ENCODE data around the gene ALDH8A1.

The ALDH8A1 gene

DNA sequence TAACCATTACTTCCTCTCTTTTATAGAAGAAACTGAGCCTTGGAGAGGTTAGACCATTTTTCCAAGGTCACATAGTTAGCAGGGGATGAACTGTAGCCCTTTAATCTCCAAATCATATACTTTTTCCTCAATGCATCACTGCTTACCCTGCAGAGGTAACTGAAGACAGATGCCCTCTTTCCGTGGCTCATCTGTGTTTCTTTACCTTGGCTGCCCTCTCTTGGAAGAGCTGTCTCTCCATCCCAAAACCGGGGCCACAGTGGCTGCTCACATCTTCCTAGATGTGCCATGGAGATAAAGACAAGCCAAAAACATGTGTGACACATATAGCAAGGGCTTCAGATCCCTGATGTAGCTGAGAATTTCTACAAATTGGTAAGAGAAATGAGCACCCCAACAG, 581 bp upstream of the ALDH8A1 start:
- DNase-seq, result no peak

DNA sequence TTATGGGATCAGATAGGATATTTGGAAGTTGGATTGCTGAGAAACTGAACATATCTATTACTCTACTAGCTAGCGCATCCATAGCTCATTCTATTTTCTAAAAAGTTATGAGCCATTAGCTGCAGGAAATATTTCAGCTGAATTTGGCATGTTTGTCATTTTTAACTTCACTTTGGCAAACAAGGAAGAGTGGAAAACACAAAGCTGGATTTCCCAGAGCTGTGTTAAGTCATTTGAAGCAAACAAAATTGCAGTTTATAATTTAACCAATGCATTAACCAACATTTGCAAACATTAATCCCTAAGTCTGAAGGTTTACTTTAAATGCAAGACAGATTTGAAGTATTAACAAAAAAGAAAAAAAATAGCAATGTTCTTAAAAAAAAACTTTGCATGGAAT, 1.2 kb downstream of the ALDH8A1 start:
- no peak for DNase-seq

DNA sequence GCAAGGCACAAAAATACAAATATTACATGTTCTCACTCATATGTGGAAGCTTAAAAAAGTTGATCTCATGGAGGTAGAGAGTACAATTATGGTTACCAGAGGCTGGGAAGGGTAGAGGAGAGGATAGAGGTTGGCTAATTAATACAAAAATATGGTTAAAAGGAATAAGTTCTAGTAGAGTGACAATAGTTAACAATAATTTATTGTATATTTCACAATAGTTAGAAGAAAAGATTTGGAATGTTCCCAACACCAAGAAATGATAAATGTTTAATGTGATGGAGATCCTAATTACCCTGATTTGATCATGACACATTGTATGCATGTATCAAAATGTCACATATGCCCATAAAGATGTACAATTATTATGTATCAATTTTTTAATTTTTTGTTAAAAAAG, 1.8 kb downstream of the ALDH8A1 start:
- no peak for DNase-seq

DNA sequence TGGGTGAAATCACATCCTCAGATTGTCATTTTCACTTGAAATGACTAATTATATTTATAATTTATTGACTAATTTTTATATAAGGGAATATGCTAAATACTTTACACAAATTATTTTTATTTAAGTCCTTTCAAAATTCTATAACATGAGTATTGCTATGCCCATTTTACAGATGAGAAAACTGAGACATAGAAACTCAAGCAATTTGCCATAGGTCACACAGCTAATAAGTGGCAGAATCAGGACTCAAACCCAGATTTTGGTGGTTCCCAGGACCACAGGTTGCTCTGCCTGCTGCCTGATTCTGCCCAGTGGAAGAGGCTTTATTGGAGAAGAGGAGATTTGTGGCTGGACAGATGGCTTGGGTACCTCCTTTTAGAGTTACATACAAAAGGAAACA, 4.9 kb downstream of the ALDH8A1 start:
- DNase-seq, result no peak

DNA sequence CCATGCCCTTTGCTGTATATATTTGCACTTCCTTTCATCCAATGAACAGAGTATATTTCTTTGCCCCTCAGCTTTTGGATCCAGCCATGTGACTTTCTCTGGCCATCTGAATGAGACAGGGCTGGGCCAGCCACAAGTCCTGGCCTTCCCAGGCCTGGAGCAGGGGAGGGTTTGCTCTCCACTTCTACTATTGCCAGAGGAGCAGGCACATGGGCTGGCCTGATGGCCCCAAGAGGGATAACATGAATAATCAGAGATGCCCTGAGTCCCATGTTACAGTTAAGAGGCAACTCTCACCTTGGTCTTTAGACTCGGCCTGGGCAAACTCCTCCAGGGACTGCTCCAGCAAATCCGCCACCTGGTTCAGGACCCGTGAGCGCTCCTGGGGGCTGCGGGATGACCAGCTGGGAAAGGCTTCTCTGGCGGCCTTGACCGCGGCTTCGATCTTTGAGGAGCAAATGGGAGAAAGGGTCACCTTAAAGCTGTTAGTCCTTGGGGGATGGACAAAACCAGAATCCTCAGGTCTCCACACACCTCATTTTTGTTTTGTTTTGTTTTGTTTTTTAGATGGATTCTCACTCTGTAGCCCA, 6.3 kb downstream of the ALDH8A1 start:
- no peak for DNase-seq

DNA sequence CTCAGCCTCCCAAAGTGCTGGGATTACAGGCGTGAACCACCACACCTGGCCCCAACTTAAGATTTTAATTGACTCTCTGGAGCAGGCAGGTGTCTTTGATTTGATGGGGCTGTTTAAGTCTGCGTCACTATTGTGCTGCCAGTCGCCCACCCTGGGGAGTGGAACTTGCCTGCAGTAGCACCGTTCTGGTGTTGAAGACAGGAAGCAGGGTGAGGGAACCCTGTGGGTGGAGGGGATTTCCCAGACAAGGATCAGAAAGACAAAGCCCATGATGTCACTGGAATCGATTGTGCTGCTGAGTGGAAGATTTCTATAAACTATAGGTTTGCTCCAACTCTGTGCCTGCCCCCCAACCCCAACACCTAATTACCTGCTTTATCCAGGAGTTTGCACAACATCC, 11.0 kb downstream of the ALDH8A1 start:
- DNase-seq, result peak; percentile 60

DNA sequence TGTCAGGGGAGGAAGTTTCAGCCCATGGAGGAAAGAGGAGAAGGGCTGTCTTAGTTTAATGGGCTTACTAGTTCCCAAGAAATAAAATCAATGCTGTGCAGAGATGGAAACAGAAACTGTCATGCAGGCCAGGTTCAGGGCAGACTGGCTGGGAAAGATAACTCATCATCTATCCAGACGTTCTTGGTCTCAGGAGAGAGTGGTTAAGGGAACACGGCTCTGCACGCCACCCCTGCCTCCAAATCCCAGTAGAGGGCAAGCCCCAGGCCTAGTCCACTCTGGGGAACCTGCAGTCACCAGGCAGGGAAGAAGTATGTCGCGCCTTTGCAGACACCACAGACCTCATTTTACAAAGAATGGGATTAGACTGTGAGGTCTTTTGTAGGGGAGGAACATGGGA, 12.5 kb downstream of the ALDH8A1 start:
- no peak for DNase-seq

DNA sequence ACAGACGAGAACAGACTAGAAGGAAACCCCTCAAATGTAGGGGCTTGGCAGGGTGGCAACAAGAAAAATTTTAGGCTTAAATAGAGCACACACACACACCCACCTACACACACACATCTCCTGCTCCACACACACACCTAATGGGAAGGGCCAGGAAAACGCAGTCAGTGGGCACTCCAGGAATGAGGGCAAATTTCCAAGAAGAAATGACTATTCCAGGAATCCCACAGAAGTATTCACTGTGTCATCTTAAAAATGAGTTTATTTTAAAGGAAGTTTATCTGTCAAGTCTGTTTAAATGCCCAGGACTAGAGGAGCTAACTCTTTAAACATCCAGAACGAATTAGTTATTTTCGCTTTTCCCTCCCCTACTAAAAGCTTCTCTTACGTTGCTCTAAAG, 13.0 kb downstream of the ALDH8A1 start:
- DNase-seq, result no peak

DNA sequence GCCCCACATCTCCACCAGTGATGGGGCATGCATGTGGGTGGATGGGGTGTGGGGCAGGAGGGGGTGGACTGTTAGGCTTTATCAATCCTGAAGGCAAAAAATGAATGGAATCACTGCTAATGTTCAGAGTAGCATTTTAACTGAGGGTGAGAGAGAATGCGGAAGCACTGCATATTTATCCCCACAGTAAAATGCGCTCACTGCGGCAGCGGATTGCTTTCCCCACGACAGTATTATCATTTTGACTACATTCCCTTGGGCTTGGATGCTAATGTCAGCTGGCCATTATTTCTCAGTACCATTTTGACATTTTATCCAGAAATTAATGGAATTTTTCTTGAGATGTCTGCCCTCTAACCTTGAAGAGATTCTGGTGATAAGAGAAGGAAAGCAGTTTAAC, 13.4 kb downstream of the ALDH8A1 start:
- DNase-seq, result no peak

DNA sequence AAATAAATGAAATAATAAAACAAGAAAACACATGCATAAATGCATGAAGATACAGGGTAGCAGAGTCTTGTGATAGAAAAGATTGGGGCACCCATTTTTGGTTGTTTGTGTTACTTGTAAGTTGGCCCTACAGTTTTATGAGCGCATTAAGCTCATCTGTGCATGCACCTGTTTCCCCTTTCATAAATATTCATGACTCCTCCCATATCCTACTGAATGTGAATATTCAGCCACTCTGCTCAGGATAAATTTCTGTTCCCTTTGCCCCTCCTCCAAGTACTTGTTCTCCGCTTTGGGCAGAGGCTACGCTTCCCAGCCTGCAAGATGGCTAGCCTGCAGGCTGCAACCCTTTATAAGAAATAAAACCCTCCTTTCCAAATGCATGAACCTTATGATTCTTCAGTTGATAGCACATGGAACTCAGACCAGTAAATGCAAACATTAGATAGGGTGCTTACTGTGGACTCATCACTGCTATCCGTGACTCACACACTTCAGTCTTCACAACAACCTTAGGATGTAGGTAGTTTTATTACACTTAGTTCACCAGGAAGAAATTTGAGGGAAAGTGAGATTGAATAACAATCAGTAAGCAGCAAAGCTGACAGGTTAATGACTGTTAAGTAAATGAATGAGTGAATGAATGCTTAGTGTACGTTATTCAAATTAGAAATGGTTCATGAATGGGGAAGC, 15.0 kb downstream of the ALDH8A1 start:
- no peak for DNase-seq

DNA sequence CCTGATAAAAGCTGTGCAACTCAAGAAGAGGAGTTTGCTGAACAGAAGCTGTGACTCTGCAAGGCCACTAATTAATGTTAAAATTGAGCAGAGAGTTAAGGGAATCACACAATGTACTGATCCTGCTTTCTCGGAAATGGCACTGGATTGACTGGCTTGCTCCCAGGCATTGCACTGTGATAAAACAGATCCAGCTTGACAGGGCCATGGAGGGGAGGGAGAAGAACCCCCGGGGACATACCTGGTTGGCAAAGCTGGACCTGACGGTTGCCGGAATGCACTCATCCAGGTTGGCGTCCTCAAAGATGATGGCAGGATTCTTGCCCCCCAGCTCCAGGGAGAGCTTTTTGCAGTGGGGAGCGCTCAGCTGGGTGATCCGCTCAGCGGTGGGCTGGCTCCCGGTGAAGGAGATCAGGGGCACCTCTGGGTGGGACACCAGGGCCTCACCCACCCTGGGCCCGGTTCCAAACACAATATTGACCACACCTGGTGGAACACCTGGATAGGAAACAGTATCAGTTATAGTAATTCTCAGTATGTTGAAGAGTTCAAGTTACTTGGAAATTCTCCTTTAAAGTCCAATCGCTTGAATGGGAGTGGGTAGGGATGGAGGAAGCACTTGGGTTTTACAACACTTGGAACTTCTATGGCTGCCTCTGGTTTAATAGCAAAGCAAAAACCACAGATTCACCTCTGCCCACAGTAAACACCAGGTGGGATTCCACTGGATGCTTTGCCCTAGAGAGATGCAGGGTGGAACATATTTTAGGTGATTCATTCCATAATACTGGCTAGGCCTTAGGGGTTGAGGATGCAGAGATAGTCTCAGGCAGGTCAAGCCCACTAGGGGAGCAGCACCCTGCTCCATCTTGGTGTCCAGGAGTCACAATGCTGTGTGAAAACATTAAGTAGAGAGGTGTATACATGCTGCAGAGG, 17.1 kb downstream of the ALDH8A1 start:
- DNase-seq, result no peak

DNA sequence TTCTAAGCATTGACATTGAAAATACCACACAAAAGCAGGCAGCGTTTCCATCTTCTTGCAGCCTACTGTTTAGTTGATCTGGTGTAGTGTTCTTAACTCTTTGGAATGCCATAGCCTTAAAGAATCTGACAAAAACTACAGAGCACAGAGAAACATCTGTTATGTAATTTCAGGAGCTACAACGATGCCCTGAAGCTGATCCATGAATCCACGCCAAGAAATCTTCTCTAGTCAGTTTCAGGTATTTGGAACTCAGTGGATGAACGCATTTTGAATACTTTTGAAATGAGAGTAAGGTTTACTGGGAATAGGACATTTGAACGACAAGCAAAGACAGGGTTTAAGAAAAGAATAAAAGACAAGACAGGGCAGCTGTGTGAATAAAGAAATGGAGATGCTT, 17.8 kb downstream of the ALDH8A1 start:
- no peak for DNase-seq

DNA sequence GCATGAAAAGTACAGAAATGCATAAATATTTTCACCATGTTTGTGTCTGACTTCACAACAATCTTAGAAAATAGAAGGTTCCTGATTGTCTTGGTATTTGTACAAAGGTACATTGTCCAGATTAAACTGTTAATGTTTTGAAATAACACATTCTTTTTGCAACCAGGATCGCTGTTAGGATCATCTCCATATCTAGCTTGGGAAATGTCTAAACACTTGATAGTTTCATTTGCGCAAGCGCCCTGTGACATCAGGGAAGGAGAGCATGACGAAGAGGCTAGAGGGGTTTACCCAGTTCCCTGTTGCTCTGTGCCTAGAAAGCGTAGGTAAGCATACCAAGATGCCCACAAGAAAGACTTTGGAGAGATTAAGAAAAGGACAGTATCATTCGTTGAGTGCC, 19.4 kb downstream of the ALDH8A1 start:
- no peak for DNase-seq

DNA sequence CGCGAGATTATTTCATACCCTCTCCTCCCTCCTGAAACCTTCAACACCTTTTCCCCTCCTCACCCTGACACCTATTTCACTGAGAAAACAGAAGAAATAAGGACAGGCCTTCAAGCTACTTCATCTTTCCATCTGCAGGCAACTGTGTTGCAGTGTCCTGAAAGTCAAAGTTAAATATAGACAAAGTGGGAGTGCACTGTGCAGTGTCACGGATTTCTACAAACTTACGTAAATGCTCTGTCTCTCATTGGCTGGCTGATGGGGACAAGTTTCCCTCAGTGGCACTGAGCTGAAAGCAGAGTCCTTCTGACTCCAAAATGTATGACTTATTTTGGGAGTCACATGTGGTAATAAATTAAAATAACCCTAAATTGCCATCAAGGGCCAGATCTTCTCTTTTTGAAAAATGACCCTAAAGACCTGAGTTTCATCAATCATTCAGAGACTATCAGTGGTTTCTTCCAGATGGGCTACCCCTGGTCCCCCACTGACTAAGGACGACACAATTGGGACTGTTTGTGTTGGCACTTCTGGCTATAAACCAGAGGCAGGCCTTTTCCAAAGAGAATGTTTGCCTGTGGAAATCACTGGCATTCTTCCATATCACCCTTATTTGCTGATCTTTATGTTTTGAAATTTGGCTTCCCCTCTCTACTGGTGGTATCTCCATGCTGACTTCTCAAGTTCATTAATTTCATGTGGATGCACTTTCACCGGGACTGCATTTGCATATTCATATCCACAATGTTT, 21.6 kb downstream of the ALDH8A1 start:
- DNase-seq, result no peak

DNA sequence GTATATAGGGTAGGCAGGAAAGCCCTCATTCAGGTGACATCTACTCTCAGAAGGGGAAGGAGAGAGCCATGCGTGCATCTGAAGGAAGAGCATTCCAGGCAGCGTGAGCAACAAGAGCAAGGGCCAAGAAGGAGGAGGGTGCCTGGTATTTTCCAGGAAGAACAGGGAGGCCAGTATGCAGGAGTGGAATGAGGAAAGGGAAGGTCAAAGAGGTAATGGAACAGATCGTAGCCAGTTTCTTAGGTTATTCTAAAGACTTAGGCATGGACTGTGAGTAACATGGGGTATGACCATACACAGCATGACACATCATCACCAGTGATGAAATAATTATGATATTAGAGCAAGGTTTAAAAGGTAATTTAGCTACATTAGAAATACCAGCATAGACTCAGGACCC, 24.1 kb downstream of the ALDH8A1 start:
- DNase-seq, result no peak

DNA sequence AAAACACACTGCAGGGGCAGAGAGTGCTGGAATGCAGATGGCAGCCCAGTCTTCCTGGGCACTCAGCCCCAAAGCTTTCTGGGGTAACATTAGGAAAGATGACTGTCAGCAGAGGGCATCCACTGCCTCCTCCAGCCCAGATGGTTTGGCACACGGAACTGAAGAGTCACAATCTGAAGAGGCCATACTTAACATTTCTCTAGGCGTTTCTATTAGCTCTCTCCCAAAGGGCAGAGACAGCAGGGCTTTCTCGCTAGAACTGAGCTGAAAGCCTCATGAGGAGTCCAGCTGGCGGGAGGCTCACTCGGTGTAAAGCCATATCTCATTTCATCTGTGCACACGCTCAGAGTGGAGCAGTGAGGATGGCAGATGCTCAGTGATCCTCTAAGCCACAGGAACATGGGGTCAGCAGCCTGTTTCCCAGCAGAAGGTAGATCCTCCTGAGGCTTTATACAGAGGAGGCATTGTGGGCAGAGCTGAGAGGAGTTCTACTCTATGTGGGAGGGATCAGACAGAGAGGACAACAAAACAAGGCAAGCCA, 28.1 kb downstream of the ALDH8A1 start:
- no peak for DNase-seq

DNA sequence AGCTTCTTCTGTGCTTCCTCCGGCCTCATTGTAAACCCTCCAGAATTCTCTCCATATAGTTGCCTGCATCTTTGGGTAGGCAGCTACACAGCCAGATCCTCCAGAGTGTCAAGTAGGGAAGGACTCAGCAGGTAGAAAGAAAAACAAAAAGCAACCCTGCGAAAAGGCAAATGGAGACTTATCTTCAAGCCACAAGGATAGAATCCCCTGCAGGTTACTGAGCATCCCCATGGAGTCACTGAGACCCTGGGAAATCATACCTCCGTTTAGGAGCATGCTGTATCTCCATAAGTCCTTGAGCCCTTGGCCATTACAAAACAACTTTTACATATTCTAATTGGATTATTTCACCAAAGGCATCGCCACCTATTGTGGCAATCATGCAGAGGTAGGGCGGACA, 28.6 kb downstream of the ALDH8A1 start:
- no peak for DNase-seq

DNA sequence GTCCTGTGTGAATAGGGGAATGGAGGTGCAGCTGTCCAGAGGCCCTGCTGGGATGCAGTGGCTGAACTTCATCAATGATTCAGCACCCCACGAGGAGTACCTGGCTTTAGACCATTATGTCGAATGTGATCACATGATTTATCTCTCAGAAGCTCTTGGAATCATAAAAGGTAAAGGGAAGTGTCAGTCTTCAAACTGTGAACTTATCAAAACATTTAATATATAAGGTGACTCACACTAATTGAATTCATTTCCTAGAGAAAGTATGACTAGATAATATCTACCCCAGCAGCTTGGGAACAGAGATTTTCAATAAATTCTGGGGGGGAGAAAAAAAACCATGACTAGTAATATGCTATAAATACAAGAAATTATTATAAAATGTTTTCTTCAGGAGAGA, 29.5 kb downstream of the ALDH8A1 start:
- no peak for DNase-seq

DNA sequence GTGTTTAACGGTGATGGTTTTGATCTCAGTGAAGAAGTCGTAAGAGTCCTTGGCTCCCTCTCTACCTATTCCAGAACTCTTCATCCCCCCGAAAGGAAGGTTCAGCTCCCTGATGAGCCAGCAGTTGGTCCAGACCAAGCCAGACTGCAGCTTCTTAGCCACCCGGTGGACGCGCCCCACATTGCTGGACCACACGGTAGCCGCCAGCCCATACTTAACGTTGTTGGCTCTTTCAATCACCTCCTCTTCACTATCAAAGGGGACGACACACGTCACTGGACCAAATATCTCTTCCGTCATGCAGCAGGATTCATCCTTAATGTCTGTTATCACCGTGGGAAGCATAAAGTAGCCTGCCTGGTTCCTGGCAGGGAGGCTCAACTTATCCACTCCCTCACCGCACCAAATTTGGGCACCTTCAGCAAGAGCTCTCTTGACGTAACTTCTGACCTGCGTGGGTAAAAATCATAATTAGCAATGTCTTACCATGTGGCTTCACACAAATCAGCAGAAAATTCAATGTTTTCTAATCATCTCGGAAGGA, 31.4 kb downstream of the ALDH8A1 start:
- DNase-seq, result no peak

DNA sequence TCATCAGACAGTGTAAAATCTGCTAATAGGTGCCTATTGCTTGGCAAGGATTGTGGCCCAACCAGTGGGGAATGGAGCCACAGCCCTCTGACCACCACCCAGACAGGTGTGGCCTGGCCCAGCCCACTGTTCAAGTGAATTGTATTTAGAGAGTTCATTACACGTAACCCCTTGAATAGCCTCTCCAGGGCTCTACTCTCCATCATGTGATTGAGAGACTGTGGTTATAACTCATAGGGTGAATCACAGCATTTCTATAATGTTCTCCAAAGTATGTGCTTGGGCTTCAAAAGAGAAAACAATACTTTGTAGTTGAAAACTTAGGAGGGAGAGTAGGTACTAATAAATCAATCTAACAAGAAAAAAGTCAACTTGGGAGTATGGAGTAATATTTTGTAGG, 38.4 kb downstream of the ALDH8A1 start:
- DNase-seq, result no peak

DNA sequence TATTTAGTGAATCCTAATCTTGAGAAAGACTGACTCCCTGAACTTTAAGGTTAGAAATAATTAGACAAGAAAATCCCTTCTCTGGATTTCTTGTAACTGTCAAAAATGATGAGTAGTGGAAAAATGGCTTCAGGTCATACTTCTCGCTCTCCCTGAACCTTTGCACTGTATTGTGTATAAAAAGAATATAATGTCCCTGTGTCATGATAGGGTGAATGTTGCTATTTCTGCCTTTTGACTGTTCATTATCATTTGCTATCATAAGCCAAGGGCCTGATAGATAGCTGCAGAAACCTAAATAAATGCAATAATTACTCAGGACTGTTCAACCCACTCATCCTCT, 39.3 kb downstream of the ALDH8A1 start:
- no peak for DNase-seq

DNA sequence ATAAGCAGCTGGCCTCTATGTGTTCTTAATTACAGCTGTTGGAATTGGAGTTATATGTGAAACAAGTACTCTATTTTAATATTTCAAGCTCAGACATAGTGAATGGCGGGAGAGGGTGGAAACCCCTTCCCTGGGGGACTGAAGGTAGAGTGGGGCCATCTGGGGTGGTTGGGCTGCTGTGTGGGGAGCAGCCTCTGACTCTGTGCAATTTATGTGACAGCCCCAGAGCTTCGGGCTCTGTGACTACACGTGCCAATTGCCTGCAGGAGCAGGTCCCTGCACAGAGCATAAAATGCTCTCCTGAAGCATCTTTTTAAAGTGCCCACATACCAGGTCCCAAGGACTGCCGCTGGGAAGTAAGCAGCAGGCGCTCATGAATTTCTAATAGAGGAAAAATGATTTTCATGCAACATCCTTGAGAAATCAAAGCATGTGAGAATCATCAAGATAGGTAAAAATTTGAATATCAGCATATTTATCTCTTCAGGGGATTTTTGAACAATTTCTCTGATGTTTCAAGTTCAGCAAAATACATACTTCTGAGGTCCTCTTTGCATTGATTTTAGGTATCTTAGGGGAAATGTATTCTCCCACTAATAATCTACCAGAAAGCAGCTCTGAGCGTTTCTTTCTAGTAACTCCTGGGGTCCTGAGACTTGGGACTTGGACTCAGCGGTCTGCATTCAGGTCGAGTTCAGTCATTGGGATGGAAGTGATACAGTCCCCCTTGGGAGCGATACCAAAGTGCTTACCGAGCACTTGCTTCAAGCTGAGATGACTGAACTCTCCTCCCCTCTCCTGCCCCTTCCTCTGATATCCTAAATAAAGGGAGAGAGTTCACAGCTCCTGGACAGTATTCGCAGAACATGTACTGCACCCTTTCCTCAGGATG, 40.0 kb downstream of the ALDH8A1 start:
- no peak for DNase-seq

All from stimulated activated CD4-positive, alpha-beta T cell treated with anti-CD3 and anti-CD28 coated beads, Interleukin-12 subunit alpha, Interleukin-12 subunit beta, amount 100 ng/mL, for 4 hours (primary cell).